SU-DHL-6 (cell line): ENCODE measurements around the gene S100A1.

Experiments used
- H2AFZ ChIP-seq: fragments of 200-600 bp; sonication (generic); 2 replicates; pipeline ENCODE4 v1.6.1; 2014; ENCODE audit warnings: low read depth, mild to moderate bottlenecking, moderate library complexity, mixed read lengths, antibody characterized with exemption, low read length; ENCODE audit not compliant: severe bottlenecking
- H3F3A ChIP-seq: fragments of 200-600 bp; shearing (Covaris generic); 2 replicates; pipeline ENCODE4 v1.6.0; 2016; ENCODE audit warnings: antibody characterized with exemption, mild to moderate bottlenecking; ENCODE audit not compliant: insufficient read depth
- H3K27ac ChIP-seq: fragments of 200-600 bp; sonication (generic); 2 replicates; pipeline ENCODE4 v1.5.1; 2016; ENCODE audit warnings: low read depth, mild to moderate bottlenecking, low read length, moderate library complexity, mixed read lengths
- H3K27me3 ChIP-seq: fragments of 200-600 bp; sonication (generic), shearing (Covaris generic); 2 replicates; pipeline ENCODE4 v1.6.0; 2014; ENCODE audit warnings: mild to moderate bottlenecking, low read length
- H3K36me3 ChIP-seq: fragments of 200-600 bp; sonication (generic); 2 replicates; pipeline ENCODE4 v1.6.1; 2014; ENCODE audit warnings: mild to moderate bottlenecking, low read length, mixed read lengths
- H3K4me2 ChIP-seq: fragments of 300-600, 200-600 bp; shearing (Covaris generic), sonication (generic); 2 replicates; pipeline ENCODE4 v1.6.0; 2014; ENCODE audit warnings: low read length, low read depth, mild to moderate bottlenecking; ENCODE audit not compliant: poor library complexity, severe bottlenecking
- H3K4me3 ChIP-seq: fragments of 200-600 bp; sonication (generic); 2 replicates; pipeline ENCODE4 v1.5.1; 2014; ENCODE audit warnings: antibody characterized with exemption, low read length, mild to moderate bottlenecking, mixed read lengths; ENCODE audit not compliant: insufficient read depth, poor library complexity, severe bottlenecking
- H3K79me2 ChIP-seq: fragments of 200-600 bp; sonication (generic); 2 replicates; pipeline ENCODE4 v1.6.1; 2014; ENCODE audit warnings: mild to moderate bottlenecking, low read length, moderate library complexity; ENCODE audit not compliant: insufficient read depth
- H3K9ac ChIP-seq: fragments of 200-600 bp; sonication (generic); 2 replicates; pipeline ENCODE4 v1.7.0; 2014; ENCODE audit warnings: mild to moderate bottlenecking, low read length
- H3K9me2 ChIP-seq: fragments of 200-600 bp; sonication (generic); replicated peaks from 2 replicates; pipeline ENCODE4 v1.6.1; 2014; ENCODE audit warnings: low read length; ENCODE audit not compliant: insufficient read depth
- H3K9me3 ChIP-seq: fragments of 200-600 bp; sonication (generic); 2 replicates; pipeline ENCODE4 v1.6.1; 2014; ENCODE audit warnings: low read length, mixed read lengths; ENCODE audit not compliant: insufficient read depth
- H4K20me1 ChIP-seq: fragments of 200-600 bp; sonication (generic); 2 replicates; pipeline ENCODE4 v1.6.1; 2014; ENCODE audit warnings: low read depth, mild to moderate bottlenecking, antibody characterized with exemption, low read length, moderate library complexity, mixed read lengths
- EZH2phosphoT487 ChIP-seq: fragments of 200-600 bp; sonication (generic), shearing (Covaris generic); conservative IDR thresholded peaks from 2 replicates; pipeline ENCODE4 v1.6.1; 2018; ENCODE audit warnings: mild to moderate bottlenecking, antibody characterized with exemption, low read length, moderate library complexity, mixed read lengths
- TF ChIP-seq, protein P1 (sequence below): fragments of 200-600 bp; sonication (generic); IDR thresholded peaks from one replicate; pipeline ENCODE4 v1.5.1; 2017; ENCODE audit warnings: antibody characterized with exemption, mild to moderate bottlenecking, low read length, moderate library complexity; ENCODE audit not compliant: insufficient read depth, poor library complexity, severe bottlenecking

S100A1 gene

DNA sequence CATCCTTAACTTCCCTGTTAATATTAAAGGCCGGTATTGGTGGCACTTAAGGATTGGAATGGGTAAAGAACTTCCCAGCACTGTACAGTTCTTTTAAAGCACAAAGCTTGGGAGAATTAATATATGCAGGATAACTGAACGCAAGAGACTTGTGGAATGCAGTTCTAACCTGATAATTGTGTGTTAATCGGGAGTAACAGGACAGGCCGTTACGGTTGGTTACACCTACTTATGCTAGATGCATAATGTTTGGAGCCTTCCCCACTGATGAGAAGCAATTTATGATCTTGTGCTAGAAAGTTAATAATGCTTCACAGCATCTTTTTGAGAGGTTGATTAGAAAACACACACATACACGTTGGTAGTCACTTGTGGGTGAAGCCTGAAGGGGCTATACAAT, 12.6 kb downstream of the S100A1 start:
- Histone ChIP-seq H3K36me3 (peaks cover 68% of the 10 kb centered on the region), H3K79me2 (peaks cover 12% of the 10 kb centered on the region), H3K27me3 (no peaks in the 10 kb centered on the region), H3K9me3 (no peaks in the 10 kb centered on the region), H3F3A (peaks cover 28% of the 10 kb centered on the region; the same call in 1 of the 2 replicates), H2AFZ (no peak overlapping the region), H3K9ac (no peak overlapping the region), H3K9me2 (no peaks in the 10 kb centered on the region), H4K20me1 (no peaks in the 10 kb centered on the region), H3K4me3 (no peak overlapping the region), H3K27ac (no peak overlapping the region), H3K4me2 (no peak overlapping the region)
- TF ChIP-seq, protein P1, sequence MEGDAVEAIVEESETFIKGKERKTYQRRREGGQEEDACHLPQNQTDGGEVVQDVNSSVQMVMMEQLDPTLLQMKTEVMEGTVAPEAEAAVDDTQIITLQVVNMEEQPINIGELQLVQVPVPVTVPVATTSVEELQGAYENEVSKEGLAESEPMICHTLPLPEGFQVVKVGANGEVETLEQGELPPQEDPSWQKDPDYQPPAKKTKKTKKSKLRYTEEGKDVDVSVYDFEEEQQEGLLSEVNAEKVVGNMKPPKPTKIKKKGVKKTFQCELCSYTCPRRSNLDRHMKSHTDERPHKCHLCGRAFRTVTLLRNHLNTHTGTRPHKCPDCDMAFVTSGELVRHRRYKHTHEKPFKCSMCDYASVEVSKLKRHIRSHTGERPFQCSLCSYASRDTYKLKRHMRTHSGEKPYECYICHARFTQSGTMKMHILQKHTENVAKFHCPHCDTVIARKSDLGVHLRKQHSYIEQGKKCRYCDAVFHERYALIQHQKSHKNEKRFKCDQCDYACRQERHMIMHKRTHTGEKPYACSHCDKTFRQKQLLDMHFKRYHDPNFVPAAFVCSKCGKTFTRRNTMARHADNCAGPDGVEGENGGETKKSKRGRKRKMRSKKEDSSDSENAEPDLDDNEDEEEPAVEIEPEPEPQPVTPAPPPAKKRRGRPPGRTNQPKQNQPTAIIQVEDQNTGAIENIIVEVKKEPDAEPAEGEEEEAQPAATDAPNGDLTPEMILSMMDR = no peak
- no peak for TF ChIP-seq EZH2phosphoT487

DNA sequence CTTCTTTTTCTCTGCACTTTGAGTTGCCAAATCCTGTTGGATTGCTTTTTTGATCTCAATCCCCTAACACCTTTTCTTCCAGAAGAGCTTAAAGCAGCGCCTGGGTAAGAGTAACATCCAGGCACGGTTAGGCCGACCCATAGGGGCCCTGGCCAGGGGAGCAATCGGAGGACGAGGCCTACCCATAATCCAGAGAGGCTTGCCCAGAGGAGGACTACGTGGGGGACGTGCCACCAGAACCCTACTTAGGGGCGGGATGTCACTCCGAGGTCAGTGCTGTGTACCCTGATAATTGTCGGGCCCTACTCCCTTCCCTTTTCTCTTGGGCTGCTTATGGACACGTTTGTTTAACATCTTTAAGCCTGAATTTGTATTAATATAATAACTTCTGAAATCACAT, 13.9 kb downstream of the S100A1 start:
- TF ChIP-seq, protein P1 = no peak
- TF ChIP-seq EZH2phosphoT487 = no peak
- Histone ChIP-seq H3K79me2 (no peaks in the 10 kb centered on the region), H3K9me3 (no peaks in the 10 kb centered on the region), H3K9me2 (no peaks in the 10 kb centered on the region), H2AFZ (no peak overlapping the region), H3K4me2 (no peak overlapping the region), H3K27ac (no peak overlapping the region), H3K4me3 (no peak overlapping the region), H3F3A (peaks cover 20% of the 10 kb centered on the region; the same call in 1 of the 2 replicates), H3K27me3 (no peaks in the 10 kb centered on the region), H3K36me3 (peaks cover 55% of the 10 kb centered on the region), H4K20me1 (no peaks in the 10 kb centered on the region), H3K9ac (no peak overlapping the region)

DNA sequence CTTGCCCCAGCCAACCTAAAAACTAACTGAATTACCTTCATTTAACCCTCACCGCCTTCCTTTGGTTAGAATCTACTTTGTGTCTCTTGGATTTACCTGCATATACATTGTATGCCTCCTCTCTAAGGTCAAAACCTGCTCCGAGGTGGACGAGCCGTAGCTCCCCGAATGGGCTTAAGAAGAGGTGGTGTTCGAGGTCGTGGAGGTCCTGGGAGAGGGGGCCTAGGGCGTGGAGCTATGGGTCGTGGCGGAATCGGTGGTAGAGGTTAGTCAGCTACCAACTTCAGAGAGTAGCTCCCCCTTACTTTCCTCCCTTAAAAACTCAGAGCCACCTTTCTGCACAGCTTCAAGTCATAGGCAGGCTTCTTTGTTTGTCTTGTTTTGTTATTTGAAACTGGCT, 14.9 kb downstream of the S100A1 start:
- Histone ChIP-seq H4K20me1 (no peaks in the 10 kb centered on the region), H3K9me2 (no peaks in the 10 kb centered on the region), H3K27me3 (no peaks in the 10 kb centered on the region), H3K4me2 (no peak overlapping the region), H2AFZ (no peak overlapping the region), H3K79me2 (no peaks in the 10 kb centered on the region), H3K4me3 (no peak overlapping the region), H3K27ac (no peak overlapping the region), H3K36me3 (peaks cover 50% of the 10 kb centered on the region; the same call in 1 of the 2 replicates), H3K9ac (no peak overlapping the region), H3K9me3 (no peaks in the 10 kb centered on the region), H3F3A (peaks cover 15% of the 10 kb centered on the region; the same call in 1 of the 2 replicates)
- TF ChIP-seq, protein P1 = no peak
- no peak for TF ChIP-seq EZH2phosphoT487
